IPS-18c (cell line): ENCODE data around the gene TRPM5.
A peak's percentile ranks its signal among the peaks of the same experiment; 100 is the strongest.

ENCODE experiments used
- H3K4me3 ChIP-seq: 2 replicates; pipeline ENCODE4 v1.7.0; 2013; ENCODE audit warnings: low read depth, mild to moderate bottlenecking, low read length, moderate library complexity; ENCODE audit not compliant: insufficient read depth
- H3K9me3 ChIP-seq: one replicate; pipeline ENCODE4 v1.6.1; 2013; ENCODE audit warnings: mild to moderate bottlenecking, low read length, moderate library complexity; ENCODE audit not compliant: control insufficient read depth, insufficient read depth

The TRPM5 gene

GRCh38 chr11:2446590-2447252, 2.4 kb upstream of the TRPM5 start:
- Histone ChIP-seq H3K4me3 (no peak overlapping the region), H3K9me3 (no peaks in the 10 kb centered on the region)

DNA sequence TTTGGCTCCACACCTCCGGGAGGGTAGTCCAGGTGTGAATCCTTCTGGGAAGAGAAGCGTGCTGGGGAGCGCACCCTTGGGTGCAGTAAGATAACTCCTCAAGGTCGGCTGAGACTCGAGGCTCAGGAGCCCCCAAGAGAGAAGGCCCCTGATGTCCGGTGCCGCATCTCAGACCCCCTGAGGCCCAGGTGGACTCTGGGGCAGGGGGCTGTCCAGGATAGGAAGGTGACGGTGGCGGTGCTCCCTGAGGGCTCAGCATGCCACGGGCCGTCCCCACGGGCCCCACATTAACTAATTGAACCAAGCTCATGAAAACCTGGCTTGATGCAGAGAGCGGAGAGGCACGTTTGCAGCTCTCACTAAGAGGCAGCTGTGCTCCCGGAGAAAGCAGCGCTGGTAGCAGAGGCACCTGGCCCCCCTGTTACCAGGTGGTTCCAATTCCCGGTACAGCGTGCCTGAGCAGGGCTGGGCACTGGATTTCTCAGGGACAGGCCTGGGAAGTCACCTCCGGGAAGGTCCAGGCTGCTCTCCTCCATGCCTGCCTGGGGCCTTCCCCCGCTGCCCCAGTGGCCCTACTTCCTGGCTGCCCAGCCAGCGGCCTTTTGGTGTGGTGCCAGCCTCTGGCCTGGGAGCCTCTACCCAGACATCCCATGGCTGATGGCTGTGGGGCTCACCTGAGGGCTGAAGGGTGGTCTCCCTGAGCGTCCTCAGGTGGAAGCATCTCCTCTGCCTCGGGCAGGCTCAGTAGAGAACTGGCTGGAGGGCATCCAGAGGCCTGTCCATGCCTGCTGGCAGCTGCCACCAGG, 1.6 kb upstream of the TRPM5 start:
- H3K4me3 ChIP-seq: peak overlapping the region; percentile 43
- H3K9me3 ChIP-seq: no peaks in the 10 kb centered on the region

DNA sequence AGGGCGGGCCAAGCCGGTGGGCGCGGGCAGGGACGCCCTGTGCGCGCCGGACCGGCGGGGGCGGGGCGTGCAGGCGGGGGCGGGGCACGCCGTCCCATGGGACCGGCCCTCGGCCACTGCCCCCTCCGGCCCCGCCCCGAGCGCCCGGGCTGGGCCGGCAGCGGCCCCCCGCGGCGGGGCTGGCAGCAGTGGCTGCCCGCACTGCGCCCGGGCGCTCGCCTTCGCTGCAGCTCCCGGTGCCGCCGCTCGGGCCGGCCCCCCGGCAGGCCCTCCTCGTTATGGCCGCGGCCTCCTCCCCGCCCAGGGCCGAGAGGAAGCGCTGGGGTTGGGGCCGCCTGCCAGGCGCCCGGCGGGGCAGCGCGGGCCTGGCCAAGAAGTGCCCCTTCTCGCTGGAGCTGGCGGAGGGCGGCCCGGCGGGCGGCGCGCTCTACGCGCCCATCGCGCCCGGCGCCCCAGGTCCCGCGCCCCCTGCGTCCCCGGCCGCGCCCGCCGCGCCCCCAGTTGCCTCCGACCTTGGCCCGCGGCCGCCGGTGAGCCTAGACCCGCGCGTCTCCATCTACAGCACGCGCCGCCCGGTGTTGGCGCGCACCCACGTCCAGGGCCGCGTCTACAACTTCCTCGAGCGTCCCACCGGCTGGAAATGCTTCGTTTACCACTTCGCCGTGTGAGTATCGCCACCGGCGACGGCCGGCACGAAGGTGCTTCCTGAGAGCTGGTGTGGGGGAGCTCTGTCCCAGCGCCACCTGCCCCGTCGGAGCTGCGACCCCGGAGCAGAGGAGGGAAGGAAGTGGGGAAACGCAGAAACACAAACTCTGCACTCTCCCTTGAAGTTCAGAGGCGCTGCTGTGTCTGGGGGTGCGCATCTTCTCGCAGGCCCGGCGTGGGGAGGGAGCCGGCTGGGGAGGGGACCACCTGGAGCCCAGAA, 769 bp upstream of the TRPM5 start, which contains the start of gene KCNQ1:
Gene KCNQ1, plus strand, starts transcription at position 188 of the 925 bp plus-strand sequence. Its CDS starts 91 bp downstream, at position 279.
- Histone ChIP-seq H3K9me3 (no peaks in the 10 kb centered on the region), H3K4me3 (peak within 1 kb of the TSS; percentile 72)

DNA sequence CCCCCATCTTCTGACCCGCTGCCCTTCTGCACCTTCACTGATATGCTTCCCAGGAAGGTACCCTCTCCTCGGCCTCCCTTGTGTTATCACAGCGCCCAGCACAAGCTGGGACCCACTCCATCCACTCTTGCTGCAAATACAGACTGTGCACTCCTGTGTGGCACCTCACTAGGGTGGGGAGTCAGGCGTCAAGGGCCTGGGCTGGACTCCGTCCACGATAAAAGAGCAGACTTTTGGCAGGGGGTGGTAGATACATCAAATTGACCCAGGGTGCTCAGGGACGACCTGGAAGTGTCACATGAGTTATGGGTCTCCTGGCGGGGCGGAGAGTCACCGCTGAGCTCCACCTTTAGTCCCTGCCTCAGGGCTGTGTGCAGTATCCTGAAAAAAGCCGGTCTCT, 908 bp downstream of the TRPM5 start:
- Histone ChIP-seq H3K9me3 (no peaks in the 10 kb centered on the region), H3K4me3 (no peak overlapping the region)

DNA sequence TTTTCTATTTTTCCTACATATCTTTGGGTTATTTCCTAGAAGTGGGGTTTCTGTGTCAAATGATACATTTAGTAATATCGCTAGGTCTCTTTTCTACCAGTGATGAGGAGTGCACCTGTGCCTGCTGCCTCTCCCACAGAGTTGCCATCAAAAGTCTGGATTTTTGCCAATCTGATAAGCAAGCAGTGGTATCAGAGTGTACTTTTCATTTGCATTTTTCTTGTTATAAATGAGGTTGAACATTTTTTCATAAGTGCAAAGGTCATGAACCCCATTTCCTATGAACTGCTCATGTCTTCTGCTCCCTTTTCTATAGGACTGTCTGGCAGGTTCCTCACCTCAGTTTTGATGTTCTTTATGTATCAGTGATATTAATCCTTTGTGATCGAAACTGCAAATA, 1.7 kb downstream of the TRPM5 start:
- Histone ChIP-seq H3K9me3 (no peaks in the 10 kb centered on the region), H3K4me3 (no peak overlapping the region)

GRCh38 chr11:2441171-2441570, 3.1 kb downstream of the TRPM5 start:
- Histone ChIP-seq H3K4me3 (no peak overlapping the region), H3K9me3 (no peaks in the 10 kb centered on the region)

- no peak overlapping the region for H3K4me3 ChIP-seq
- H3K9me3 ChIP-seq: no peaks in the 10 kb centered on the region
These were observed 3.7 kb downstream of the TRPM5 start for GRCh38 chr11:2440646-2441045.

DNA sequence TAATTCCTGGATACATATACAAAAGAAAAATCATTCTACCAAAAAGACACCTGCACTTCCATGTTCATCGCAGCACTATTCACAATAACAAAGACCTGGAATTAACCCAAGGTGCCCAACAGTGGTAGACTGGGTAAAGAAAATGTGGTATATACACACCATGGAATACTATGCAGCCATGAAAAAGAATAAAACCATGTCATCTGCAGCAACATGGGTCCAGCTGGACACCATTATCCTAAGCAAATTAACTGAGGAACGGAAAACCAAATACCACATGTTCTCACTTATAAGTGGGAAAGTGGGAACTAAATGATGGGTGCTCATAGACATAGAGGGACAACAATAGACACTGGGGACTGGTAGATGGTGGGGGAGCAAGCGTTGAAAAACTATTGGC, 4.5 kb downstream of the TRPM5 start:
- Histone ChIP-seq H3K4me3 (no peak overlapping the region), H3K9me3 (no peaks in the 10 kb centered on the region)

GRCh38 chr11:2437516-2437915, 6.8 kb downstream of the TRPM5 start:
- Histone ChIP-seq H3K4me3 (no peak overlapping the region), H3K9me3 (peaks cover 2% of the 10 kb centered on the region)

DNA sequence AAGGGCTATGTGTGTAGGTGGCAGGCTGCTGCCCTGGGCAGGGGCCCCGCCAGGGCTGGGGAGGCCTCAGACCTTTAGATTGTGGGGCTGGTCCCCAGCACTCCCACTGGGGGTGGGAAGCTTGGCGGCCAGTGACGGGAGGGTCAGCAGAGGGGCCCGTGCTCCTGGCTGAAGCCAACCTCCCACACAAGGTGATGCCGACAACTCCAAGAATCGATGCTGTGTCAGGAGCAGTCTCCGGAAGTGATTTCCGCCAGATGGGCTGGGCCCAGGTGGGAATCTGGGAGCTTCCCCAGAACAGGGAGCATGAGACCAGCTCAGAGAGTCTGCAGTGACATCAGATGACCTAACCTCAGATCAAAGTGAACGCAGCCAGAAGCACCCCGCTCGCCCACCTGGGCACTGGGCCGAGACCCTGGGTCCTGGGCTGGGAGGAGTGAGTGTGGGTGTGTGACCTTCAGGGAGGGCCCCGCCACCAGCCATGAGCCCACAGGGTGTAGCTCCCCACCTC, 7.7 kb downstream of the TRPM5 start:
- peaks cover 2% of the 10 kb centered on the region for H3K9me3 ChIP-seq
- H3K4me3 ChIP-seq: no peak overlapping the region

- Histone ChIP-seq H3K9me3 (peaks cover 2% of the 10 kb centered on the region), H3K4me3 (no peak overlapping the region)
These were observed 8.2 kb downstream of the TRPM5 start for GRCh38 chr11:2436013-2436520.

DNA sequence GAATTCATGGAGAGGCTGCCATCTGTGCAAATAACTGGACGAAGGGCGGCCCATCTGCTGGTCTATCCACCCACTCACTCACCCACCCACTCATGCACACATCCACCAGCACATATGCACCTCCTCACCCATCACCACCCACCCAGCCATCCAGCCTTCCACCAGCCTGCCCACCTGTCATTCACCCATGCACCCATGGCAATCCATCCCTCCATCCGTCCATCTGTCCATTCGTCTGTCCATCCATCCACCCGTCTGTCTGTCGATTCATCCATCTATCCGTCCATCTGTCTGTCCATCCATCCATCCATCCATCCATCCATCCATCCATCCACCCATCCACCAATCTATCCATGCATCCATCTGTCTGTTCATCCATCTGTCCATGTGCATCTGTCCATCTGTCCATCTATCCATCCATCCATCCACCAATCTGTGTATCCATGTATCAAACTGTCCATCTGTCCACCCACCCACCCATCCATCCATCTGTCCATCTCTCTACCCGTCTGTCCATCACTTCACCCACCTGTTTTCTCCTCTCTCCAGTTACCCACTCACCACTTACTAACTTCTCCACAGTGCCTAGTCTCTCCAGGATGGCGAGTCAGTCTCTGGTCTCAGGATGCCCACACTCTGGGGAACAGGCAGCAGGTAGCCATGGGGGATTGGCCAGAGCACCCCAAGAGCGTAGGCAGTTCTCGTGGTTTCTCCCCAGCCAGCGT, 8.9 kb downstream of the TRPM5 start:
- H3K4me3 ChIP-seq: no peak overlapping the region

DNA sequence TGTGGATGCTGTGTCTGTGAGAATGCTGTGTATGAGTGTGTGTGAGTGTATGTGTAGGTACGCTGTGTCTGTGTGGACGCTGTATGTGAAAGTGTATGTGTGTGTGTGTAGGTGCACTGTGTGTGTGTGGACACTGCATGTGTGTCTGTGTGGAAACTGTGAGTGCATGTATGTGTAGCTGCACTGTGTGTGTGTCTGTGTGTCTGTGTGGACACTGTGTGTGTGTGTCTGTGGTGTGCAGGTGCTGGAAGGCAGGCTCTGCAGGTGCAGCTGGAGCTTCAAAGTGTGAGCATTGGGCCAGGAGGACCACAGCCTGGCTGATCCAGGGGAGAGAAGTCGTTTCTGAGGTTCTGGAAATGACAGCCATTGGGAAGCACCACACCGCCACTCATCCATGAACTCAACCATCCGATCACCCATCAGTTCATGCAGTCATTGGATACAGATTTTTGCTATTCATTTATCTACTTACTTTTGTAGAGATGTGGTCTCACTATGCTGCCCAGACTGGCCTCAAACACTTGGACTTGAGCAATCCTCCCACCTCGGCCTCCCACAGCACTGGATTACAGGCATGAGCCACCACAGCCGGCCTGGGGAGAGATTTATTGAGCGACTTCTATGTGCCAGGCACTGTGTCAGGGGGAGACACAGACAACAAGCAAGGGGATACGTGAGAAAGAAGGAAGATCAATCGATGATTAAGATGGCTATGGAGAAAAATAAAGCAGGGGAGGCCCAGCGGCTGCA, 9.6 kb downstream of the TRPM5 start:
- no peak overlapping the region for H3K4me3 ChIP-seq
- H3K9me3 ChIP-seq: peaks cover 2% of the 10 kb centered on the region

More for the DNA sequence above, 8.9 kb downstream of the TRPM5 start:
- peaks cover 2% of the 10 kb centered on the region for H3K9me3 ChIP-seq

DNA sequence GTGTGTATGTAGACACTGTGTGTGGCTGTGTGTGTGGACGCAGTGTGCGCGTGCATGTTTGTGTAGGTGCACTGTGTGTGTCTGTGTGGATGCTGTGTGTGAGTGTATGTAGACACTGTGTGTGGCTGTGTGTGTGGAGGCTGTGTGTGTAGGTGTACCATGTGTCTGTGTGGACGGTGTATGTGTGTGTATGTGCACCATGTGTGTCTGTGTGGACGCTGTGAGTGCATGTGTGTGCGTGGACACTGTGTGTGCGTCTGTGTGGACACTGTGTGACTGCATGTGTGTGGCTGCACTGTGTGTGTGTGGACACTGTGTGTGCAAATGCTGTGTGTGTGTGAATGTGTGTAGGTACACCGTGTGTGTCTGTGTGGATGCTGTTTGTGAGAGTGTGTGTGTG, 10.3 kb downstream of the TRPM5 start:
- Histone ChIP-seq H3K4me3 (no peak overlapping the region), H3K9me3 (peaks cover 2% of the 10 kb centered on the region)

DNA sequence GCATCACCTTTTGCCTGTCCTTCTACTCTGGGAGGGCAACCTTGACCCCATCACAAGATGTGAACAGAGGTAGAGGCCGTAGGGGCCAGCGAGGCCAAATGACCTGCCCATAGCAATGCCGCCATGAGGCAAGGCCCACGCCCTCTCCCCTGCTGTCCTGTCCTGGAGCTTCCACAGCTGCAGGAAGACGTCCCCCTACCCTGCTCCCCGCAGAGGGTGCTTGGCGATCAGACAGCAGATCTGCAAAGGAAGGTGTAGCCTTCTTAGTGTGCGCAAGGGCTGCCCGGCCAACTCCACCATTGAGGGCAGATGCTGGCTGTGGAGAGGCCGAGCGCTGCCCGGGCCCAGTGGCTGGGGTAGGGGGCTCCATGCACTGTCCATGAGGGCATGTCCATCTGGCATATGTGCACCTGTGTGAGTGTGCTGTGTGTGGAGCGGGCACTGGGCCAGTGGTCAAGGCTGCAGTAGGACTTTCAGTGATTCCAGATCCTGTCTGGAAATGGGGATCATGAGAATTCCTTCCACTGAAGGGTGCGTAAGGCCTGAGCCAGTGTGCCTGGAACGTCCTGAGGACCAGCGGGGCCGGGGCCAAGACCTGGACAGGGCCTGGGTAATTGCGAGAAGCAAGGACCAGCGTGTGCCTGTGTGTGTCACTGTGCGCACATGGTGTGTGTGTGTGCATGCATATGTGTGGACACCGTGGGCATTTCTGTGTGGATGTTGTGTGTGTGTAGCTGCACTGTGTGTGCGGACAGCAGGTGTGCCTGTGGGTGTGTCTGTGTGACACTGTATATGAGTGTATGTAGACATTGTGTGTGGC, 11.0 kb downstream of the TRPM5 start:
- Histone ChIP-seq H3K9me3 (peaks cover 2% of the 10 kb centered on the region), H3K4me3 (no peak overlapping the region)
